ENCODE data around the gene LDLRAD4.

Gene LDLRAD4

GRCh38 chr18:13449651-13450050 lies 231.1 kb downstream of the LDLRAD4 start:
- DNase-seq (ENCODE audit: low read depth) = no peak

GRCh38 chr18:13450289-13451212 lies 232.0 kb downstream of the LDLRAD4 start:
- no peak for DNase-seq (ENCODE audit: low read depth)

- DNase-seq (ENCODE audit: low read depth) = no peak
Observed at GRCh38 chr18:13451213-13451540, 232.6 kb downstream of the LDLRAD4 start.

GRCh38 chr18:13451661-13452387 lies 233.3 kb downstream of the LDLRAD4 start:
- DNase-seq (ENCODE audit: low read depth) = no peak

- no peak for DNase-seq (ENCODE audit: low read depth)
Observed at GRCh38 chr18:13452388-13452811, 233.8 kb downstream of the LDLRAD4 start.

- DNase-seq (ENCODE audit: low read depth) = no peak
Observed at GRCh38 chr18:13452871-13453680, 234.5 kb downstream of the LDLRAD4 start.

GRCh38 chr18:13453714-13454113 lies 235.2 kb downstream of the LDLRAD4 start:
- no peak for DNase-seq (ENCODE audit: low read depth)

GRCh38 chr18:13454363-13455150 lies 236.0 kb downstream of the LDLRAD4 start:
- DNase-seq (ENCODE audit: low read depth) = no peak

- no peak for DNase-seq (ENCODE audit: low read depth)
Observed at GRCh38 chr18:13455471-13455870, 236.9 kb downstream of the LDLRAD4 start.

GRCh38 chr18:13455960-13456481 lies 237.5 kb downstream of the LDLRAD4 start:
- DNase-seq (ENCODE audit: low read depth) = no peak

- no peak for DNase-seq (ENCODE audit: low read depth)
Observed at GRCh38 chr18:13456736-13457271, 238.2 kb downstream of the LDLRAD4 start.

- no peak for DNase-seq (ENCODE audit: low read depth)
Observed at GRCh38 chr18:13457327-13457726, 238.8 kb downstream of the LDLRAD4 start.

- DNase-seq (ENCODE audit: low read depth) = no peak
Observed at GRCh38 chr18:13460946-13461345, 242.4 kb downstream of the LDLRAD4 start.

GRCh38 chr18:13461469-13461868 lies 242.9 kb downstream of the LDLRAD4 start:
- no peak for DNase-seq (ENCODE audit: low read depth)

- no peak for DNase-seq (ENCODE audit: low read depth)
Observed at GRCh38 chr18:13461936-13462335, 243.4 kb downstream of the LDLRAD4 start.

GRCh38 chr18:13462686-13463085 lies 244.1 kb downstream of the LDLRAD4 start:
- no peak for DNase-seq (ENCODE audit: low read depth)

GRCh38 chr18:13463526-13464210 lies 245.1 kb downstream of the LDLRAD4 start:
- no peak for DNase-seq (ENCODE audit: low read depth)

GRCh38 chr18:13464432-13465123 lies 246.0 kb downstream of the LDLRAD4 start:
- DNase-seq (ENCODE audit: low read depth) = no peak

GRCh38 chr18:13465124-13465446 lies 246.5 kb downstream of the LDLRAD4 start:
- DNase-seq (ENCODE audit: low read depth) = no peak

- DNase-seq (ENCODE audit: low read depth) = no peak
Observed at GRCh38 chr18:13465476-13465875, 246.9 kb downstream of the LDLRAD4 start.
